ENCODE measurements around the gene RHOT2.

The RHOT2 gene

DNA sequence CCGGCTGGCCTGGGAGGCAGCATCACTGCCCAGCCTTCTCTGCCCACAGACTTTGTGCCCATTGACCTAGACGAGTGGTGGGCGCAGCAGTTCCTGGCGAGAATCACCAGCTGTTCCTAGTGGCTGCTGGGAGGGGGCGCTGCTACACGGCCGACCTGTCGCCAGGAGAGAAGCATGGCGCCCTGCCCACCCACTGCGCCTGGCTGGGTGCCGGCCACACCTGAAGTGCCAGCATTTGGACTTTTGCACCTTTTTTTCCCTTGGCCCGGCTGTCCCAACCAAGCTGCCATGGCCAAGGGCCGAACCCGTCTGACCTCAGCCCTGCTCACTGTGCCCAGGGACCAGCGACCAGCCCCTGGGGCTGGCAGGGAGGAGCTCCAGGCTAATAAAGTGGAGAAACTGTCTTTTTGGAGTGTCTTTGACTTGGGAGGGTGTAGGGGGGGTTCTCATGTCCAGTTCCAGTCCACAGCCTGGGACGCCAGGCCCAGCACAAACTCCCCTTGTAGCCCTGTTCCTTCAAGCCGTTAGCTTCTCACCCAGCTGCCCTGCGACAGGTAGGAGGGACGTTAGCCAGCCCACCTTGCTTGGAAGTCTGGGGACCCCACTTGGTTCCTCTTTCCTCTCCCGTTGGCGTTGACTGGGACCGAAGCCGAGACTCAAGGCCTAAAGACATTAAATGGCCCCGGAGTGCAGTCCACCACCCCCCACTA lies 19.7 kb upstream of the RHOT2 start:
- DNase-seq = peak; percentile 49

DNA sequence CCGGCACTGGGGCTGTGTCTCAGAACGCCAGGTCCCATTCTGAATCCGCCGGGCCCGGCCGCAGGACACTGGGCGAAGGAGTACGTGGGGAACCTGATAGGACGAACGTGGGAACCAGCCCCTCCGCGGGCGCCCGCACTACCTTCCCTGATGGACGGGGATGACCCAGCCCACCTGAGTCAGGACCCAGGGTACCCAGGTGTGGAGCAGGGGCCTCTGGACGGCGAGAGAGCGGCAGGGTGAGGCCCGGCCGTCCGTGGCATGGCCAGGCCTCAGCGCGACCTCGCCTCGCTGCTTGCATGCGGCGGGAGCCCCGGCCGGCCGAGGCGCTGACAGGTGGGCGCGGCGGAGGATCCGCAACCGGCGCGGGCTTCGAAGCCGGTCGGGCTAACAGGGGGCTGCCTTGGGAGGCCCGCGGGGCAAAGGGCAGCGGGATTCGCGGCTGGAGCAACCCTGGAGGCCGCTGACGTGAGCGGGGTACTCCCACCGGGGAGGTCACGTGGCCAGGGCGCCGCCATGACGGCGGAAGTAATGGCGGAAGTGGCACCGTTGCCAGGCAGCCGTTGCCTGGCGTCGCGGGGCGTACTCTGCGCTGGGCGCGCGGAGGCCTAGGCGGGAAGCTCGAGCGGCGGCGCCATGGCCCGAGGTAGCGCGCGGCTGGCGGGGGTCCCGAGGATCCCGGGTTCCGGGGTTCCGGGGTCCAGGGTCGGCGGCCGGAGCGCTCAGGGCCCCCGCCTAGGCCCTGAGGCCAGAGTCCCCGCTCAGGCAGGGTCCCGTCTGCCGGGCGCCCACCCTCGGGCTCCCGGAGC lies 18.9 kb upstream of the RHOT2 start, which contains the start of gene WDR90:
Gene WDR90 (plus strand): TSS at position 585 of the 809 bp plus-strand sequence. CDS start 52 bp downstream, at position 637.
- DNase-seq = peak; percentile 94

DNA sequence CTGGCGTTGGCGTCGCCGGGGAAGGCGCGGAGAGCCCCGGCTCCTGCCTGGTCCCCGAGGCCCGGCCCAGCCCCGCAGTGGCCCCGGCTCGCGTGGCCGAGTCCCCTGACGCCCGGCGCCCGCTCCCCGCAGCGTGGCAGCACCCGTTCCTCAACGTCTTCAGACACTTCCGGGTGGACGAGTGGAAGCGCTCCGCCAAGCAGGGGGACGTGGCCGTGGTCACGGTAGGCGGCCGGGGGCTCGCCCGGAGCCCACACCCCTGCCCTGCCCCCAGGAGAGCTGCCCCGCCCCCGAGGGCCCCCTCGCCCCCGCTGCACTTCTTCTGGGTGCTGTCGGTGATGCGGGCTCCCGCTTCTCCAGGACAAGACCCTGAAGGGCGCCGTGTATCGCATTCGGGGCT lies 18.3 kb upstream of the RHOT2 start:
- no peak for DNase-seq

DNA sequence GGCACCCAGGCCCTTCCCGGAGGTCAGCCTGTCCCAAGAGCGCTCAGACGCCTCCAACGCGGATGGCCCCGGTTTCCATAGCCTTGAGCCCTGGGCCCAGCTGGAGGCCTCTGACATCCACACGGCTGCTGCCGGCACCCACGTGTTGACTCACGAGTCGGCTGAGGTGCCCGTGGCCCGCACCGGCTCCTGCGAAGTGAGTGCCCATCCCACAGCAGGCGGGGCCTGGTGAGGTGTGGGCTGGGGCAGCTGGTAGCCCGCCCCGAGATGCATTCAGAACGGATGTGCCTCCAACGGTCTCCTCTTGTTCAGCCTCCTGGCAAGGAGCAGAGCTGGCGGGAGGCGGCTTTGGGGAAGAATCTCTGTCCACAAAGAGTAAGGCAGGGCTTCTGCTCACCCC lies 16.1 kb upstream of the RHOT2 start:
- DNase-seq = no peak

DNA sequence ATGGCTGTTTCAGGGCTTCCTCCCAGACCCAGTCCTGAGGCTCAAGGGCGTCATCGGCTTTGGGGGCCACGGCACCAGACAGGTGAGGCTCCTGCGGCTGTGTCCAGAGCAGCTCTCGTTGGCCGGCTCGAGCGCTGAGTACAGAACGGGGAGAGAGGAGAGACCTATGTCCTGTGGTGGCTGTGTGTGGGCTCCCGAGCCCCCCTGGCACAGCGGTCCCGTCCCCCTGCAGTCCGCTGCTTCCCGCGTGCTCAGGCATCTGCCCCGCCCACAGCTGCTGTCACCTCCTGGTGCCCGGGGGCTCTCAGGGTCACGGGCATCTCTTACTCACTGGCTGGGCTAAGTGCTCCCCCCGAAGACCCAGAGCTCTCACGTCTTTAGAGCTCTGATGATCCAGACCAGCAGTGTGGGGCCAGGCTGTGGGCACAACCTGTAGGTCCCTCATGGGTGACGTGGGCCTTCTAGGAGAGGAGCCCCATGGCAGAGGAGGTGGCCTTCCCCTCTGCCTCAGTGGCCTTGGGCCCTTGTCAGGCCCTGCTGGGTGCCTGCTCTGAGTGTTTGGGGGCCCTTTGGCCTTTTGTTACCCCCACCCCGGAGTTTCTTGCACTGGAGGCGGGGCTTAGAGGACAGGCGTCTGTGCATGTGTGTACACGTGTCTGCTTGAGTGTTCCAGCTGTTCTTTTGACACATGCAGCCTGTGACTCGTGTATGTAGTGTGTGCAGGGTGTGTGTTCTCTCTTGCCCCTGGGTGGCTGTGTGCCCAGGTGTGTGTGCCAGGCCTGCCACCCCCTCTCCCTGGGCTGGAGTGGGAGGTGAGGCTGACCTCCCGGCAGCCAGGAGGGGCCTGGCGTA lies 15.3 kb upstream of the RHOT2 start:
- DNase-seq = no peak

DNA sequence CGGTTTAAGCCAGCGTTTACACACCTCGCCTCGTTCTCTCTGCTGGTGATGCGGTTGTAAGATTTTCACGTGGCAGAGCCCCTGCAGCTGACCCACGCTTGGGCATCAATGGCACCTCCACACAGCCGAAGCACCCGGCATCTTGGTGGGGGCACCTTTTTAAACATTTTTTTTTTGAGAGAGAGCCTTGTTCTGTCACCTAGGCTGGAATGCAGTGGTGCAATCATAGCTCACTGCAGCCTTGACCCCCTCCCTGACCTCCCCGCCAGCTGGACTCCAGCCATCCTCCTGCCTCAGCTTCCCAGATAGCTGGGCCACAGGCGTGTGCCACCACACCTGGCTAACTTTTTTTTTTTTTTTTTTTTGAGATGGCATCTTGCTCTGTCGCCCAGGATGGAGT lies 13.9 kb upstream of the RHOT2 start:
- DNase-seq = no peak

DNA sequence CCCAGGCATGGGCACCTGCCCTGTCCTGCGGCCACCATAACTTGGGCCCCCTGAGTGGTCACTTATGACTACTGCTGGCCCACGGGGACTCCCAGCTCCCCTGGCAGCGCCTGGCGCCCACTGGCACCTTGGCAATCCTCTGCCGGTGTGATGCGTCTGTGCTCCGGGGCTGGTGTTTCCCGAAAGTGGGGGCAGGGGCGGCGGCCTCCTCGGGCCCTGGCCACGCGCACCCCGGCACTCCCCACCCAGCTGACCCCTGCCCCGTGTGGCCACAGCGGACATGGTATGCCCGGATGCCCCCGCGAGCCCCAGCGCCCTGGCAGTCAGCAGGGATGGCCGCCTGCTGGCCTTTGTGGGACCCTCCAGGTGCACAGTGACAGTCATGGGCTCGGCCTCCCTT lies 10.4 kb upstream of the RHOT2 start:
- DNase-seq = no peak

DNA sequence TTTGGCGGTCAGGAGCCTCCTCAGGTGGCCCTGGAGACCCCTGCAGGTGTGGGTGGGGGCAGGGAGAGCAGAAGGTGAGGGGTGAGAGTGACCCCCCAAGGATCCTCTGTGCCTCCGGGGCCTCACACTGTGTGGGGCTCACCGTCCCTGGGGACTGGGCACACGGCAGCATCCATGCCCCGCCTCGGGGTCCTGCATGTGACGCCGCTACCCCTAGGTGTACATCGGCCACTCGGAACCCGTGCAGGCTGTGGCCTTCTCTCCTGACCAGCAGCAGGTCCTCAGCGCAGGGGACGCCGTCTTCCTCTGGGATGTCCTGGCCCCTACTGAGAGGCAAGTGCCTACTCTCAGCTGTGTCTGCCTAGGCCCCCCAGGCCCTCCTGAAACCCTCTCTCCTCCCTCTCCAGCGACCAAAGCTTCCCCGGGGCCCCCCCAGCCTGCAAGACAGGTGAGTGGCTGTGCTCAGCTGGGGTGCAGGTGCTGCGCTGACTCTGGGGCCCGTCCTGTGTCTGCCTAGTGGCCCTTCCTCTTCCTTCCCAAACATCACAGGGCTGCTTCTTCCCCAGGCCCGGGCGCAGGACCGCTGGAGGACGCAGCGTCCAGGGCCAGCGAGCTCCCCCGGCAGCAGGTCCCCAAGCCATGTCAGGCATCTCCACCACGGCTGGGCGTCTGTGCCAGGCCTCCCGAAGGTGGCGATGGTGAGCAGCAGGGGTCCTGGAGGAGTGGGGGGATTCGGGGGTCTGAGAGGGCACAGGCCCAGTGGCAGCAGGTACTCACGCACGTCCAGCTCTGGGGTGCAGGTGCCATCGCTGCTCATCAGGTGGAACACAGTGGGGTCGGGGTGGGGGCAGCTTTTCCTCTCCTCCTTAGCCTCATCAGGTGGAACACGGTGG lies 9.0 kb upstream of the RHOT2 start:
- no peak for DNase-seq

DNA sequence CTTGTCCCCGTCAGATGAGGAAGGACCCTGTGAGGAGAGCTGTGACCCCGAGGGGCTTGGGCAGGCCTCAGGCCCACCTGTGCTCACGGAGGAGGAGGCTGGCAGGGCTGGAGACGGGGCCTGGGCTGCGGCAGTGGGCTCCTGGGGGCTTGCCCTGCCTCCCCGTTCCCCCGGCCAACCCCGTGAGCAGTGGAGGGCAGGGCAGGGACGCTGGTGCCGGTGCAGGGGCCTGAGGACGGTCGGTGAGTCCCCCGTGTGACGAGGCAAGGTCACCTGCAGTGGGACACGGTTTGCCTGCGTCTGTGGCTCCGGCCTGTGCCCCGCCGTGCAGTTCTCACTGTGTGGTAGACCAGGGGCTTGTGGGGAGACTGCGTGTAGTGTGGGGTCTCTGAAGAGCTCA lies 8.3 kb upstream of the RHOT2 start:
- no peak for DNase-seq

DNA sequence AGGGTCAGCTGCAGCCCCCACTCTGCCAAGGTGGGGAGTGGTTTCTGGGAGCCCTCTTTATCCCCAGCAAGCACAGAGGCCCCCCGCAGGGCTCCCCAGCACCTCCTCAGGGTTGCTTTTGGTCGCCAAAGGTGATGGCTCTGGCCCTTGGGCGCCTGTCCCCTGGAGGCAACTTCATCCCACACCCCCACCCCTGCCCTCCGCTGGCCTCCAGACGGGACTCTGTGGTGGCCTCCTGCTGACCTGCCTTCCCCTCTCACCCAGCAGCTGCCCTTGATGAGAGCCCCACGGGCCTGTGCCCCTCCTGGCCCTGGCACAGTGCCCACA lies 7.8 kb upstream of the RHOT2 start:
- DNase-seq = no peak

DNA sequence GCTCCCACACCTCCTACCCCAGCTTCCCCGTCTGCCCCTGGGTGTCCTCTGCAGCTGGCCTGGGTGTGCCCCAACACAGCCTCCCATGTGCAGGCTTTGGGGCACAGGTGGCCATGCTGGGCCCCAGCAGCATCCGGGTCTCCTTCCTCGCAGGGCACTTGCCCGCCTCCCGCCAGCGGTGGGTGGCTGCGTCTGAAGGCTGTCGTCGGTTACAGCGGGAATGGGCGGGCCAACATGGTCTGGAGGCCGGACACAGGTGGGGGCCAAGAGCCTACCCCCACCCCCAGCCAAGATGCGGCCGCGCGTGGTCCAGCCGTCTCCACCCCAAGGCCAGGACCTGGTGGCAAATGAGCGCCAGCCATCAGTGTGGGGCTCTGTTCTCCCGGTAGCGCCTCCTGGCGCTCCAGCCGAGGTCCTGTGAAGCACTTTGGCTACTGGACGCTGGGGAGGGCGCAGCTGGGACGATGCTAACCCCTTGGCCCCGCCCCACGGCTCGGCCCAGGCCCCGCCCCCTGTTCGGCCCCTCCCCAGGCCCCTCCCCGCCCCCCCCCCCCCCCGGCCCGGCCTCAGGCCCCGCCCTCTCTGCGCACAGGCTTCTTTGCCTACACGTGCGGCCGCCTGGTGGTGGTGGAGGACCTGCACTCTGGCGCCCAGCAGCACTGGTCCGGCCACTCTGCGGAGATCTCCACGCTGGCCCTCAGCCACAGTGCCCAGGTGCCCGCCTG lies 7.3 kb upstream of the RHOT2 start:
- peak; percentile 93 for DNase-seq

DNA sequence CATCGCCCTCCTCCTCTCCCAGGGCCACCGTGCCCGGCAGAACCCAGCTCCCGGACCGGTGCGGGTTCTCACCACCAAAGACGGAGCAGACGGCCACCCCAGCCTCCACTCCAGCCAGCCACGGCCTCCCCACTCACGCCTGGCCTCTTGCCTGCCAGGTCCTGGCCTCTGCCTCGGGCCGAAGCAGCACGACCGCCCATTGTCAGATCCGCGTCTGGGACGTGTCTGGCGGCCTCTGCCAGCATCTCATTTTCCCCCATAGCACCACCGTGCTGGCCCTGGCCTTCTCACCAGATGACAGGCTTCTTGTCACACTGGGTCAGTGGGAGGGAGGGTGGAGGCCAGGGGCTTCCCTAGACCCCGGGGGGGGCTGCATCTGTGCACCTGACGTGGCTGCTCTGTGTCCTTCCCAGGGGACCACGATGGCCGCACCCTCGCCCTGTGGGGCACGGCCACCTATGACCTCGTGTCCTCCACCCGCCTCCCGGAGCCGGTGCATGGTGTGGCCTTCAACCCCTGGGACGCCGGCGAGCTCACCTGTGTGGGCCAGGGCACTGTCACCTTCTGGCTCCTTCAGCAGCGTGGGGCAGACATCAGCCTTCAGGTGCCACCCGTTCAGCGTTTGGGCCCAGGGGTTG lies 6.6 kb upstream of the RHOT2 start:
- no peak for DNase-seq

DNA sequence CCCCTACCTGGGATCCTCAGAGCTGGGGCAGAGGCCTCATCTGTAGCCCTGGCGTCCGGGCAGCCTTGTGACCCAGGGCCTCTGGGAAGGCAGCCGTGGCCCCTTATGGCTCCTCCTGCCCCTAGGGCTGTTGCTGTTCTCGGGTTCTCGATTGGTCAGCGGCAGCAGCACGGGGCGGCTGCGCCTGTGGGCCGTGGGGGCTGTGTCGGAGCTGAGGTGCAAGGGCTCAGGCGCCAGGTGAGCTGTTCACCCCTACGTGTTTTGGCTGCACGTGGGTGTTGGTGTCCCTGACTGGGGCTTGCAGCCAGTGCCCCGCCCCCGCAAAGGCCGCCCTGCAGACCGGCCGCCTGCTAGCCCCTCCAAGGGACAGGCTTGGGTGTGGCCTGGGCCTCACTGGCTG lies 5.8 kb upstream of the RHOT2 start:
- no peak for DNase-seq

DNA sequence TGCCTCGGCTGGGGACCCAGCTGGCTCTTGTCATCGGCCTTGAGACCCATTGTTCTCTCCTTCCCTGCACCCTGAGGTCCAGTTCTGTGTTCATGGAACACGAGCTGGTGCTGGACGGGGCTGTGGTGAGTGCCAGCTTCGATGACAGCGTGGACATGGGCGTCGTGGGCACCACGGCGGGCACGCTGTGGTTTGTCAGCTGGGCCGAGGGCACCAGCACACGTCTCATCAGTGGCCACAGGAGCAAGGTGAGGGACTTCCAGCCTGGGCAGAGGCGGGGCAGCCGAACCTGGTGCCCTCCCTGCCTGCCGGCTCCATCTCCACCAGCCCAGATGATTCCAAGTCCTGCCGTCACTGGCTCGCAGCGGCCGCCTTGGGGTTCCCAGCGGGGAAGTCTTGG lies 5.3 kb upstream of the RHOT2 start:
- DNase-seq = no peak

DNA sequence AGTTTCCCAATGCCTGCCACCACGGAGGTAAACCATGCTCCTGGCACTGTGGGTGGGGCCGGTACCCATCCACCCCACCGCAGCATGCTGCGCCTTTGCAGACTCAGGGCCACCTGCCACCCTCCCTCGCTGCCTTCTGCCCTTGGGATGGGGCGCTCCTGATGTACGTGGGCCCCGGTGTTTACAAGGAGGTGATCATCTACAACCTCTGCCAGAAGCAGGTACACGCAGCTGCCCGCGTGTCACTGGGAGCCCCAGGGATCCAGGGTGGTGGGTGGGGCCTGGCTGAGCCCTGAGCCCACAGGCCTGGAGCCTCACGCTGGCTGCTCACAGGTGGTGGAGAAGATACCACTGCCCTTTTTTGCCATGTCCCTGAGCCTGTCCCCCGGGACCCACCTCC lies 1.4 kb upstream of the RHOT2 start:
- no peak for DNase-seq

DNA sequence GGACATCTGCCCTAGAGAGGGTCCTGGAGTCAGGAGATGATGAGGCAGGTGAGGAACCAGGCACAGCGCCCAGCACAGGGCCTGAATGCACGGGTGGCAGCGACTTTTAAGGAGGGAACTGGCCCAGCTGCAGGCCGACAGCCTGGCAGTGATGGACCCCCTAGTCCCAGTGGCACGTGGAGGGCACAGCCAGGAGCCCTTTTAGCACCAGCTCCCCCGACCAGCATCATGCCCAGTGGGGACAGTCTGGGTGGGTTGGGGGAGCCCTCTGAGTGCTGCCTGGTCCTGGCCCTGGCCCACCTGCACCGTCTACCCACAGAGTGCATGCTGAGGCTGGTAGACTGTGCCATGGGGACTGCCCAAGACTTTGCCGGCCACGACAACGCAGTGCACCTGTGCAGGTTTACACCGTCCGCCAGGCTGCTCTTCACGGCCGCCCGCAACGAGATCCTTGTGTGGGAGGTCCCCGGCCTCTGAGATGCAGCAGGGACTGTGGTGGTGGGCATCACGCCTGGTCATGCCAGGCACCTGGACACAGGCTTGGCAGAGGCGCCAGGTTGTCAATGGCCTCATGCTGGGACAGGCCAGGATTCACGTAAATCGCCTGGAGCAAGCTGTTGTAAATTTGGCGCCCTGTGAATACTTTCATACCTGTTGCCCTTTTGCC lies 686 bp upstream of the RHOT2 start:
- DNase-seq = no peak

DNA sequence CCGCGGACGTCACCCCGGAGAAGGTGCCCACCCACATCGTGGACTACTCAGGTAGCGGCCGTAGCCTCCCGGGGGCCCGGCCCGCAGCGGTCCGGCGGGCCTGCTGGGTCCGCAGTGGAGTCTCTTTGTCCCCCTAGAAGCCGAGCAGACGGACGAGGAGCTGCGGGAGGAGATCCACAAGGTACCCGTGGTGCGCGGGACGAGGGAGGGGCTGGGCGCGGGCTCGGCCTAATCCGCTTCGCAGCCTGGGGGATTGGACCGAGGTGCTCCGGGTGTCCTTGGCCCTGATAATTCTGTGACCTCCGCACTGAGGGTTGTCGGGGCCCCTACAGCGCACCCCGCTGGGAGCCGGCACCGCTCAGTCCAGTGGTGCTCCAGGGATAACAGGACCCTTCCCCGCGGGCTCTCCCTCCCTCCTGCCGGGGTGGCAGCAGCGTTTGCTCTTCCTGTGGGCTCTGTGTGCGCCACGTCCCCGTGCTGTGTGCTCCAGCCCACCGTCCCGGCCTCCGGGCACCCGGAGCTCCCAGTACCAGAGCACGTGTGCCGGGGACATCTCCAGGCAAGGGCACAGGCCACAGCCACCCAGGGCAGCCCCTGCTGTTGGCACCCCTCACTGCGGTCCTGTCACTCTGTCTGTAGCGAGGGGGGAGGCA lies 713 bp downstream of the RHOT2 start:
- no peak for DNase-seq

DNA sequence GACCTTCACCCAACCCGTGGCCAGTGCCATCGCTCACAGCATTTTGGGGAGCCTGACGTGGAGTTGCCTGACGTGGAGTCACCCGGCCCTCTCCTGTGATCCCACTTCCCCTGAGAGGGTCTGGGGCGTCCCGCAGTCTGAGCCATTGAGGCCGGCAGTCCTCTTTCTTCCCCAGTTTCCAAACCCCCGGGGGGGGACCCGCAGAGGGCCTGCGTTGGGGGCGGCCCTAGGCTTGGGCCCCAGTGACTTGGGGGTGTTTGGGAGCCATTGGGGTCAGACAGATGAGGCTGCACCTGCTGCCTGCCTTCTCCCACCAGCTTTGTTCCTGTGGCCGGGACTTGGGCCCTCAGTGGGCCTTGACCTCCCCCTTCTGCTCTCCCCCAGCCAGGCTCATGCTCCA lies 1.7 kb downstream of the RHOT2 start:
- no peak for DNase-seq

DNA sequence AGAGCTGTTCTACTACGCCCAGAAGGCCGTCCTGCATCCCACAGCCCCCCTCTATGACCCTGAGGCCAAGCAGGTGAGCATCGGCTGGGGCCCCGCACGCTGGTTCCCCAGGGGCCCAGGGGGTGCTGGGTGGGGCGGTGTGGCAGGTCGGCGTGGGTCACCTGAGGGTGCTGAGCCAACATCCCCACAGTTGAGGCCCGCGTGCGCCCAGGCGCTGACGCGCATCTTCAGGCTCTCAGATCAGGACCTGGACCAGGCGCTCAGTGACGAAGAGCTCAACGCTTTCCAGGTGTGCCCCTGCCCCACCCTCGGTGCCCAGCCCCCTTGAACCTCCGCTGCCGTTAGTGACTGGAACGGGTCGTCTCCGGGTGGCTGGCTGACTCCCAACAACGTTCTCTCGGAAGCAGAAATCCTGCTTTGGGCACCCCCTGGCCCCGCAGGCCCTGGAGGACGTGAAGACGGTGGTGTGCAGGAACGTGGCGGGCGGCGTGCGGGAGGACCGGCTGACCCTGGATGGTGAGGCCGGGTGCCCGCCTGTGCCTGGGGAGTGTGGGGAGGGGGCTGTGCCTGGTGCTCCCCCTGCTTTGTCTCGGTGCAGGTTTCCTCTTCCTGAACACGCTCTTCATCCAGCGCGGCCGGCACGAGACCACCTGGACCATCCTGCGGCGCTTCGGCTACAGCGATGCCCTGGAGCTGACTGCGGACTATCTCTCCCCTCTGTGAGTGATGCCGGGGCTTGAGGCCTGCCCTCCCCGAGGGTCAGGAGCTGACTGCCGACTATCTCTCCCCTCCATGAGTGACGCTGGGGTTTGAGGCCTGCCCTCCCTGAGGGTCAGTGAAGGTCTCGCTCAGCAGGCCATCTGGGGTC lies 2.8 kb downstream of the RHOT2 start:
- no peak for DNase-seq
